GM12878 (cell line): ENCODE results near the gene SHLD1. TPM values are rescaled to one million over a fixed set of nuclear protein-coding genes. Genes with fewer than 3 reads are reported as not detected.

ENCODE experiments used
- ATAC-seq: fragments of 200-7000 bp; cut with Tn5 transposase; 3 replicates; pipeline ENCODE4 v1.9.1; 2020; ENCODE audit warnings: mild to moderate bottlenecking, moderate library complexity
- BruUV-seq: library from RNA; stranded (reverse); fragments of 400-500 nt; replicated peaks from 2 replicates; lab custom pipeline; 2021; lab: Mats Ljungman, UMichigan
- CTCF ChIA-PET: fragments of 300-600 bp; sonication (Branson Sonifier 250); formaldehyde crosslinking; extraction: SDS; loops from one replicate; lab custom pipeline; 2021; ENCODE audit warnings: inconsistent platforms; lab: Yijun Ruan, JAX
- POLR2A ChIA-PET: fragments of 350-600 bp; formaldehyde crosslinking; extraction: SDS; loops from one replicate; lab custom pipeline; 2021; ENCODE audit warnings: inconsistent platforms; lab: Charles Lee
- RAD21 ChIA-PET: fragments of 300-600 bp; sonication (Branson Sonifier 250); formaldehyde crosslinking; loops from one replicate; lab custom pipeline; 2023; ENCODE audit warnings: antibody characterized with exemption; ENCODE audit not compliant: unreplicated experiment; lab: Charles Lee
- SMC1A ChIA-PET: fragments of 300-600 bp; sonication (Branson Sonifier 250); formaldehyde crosslinking; loops from one replicate; lab custom pipeline; 2023; ENCODE audit not compliant: unreplicated experiment, uncharacterized antibody; lab: Charles Lee
- DNase-seq: peaks from one replicate; pipeline ENCODE4 v3.0.0-alpha.2; 2011; ENCODE audit warnings: low read depth, low spot score
- FAIRE-seq: peaks from 3 replicates; lab custom pipeline; 2011; peaks lifted over from hg19 to GRCh38; lab: Jason Lieb, UNC
- H2AFZ ChIP-seq: 2 replicates; pipeline ENCODE4 v1.6.0; 2011; ENCODE audit warnings: low read depth, low read length, control low read depth; ENCODE audit not compliant: control insufficient read depth
- H3K27ac ChIP-seq: 2 replicates; pipeline ENCODE4 v1.5.1; 2011; ENCODE audit warnings: control low read depth; ENCODE audit not compliant: control insufficient read depth, insufficient read depth
- H3K27me3 ChIP-seq, 2 experiments: replicated peaks in 1 of 2; 2 replicates each; pipeline versions ENCODE4 v1.6.0 to v1.6.1; 2011; ENCODE audit warnings: low read length in 1 of 2; ENCODE audit not compliant: control insufficient read depth in 2 of 2, insufficient read depth in 2 of 2
- H3K36me3 ChIP-seq, 2 experiments: 2 replicates each; pipeline ENCODE4 v1.5.1; 2011; ENCODE audit warnings: low read length in 1 of 2; ENCODE audit not compliant: control insufficient read depth in 2 of 2, insufficient read depth in 2 of 2
- H3K4me1 ChIP-seq: 2 replicates; pipeline ENCODE4 v1.6.1; 2011; ENCODE audit warnings: mild to moderate bottlenecking, low read length, moderate library complexity, mixed read lengths; ENCODE audit not compliant: control insufficient read depth, insufficient read depth
- H3K4me2 ChIP-seq: 2 replicates; pipeline ENCODE4 v1.6.0; 2011; ENCODE audit warnings: control low read depth; ENCODE audit not compliant: control insufficient read depth, insufficient read depth
- H3K4me3 ChIP-seq: fragments of 200-600 bp; sonication (generic); 2 replicates; pipeline ENCODE4 v1.5.1; 2016
- H3K79me2 ChIP-seq: 2 replicates; pipeline ENCODE4 v1.6.0; 2011; ENCODE audit warnings: low read length; ENCODE audit not compliant: control insufficient read depth, insufficient read depth
- H3K9ac ChIP-seq: 2 replicates; pipeline ENCODE4 v1.8.0; 2011; ENCODE audit warnings: low read length, control low read depth, mixed read lengths; ENCODE audit not compliant: control insufficient read depth, insufficient read depth
- H3K9me3 ChIP-seq: replicated peaks from 3 replicates; pipeline ENCODE4 v1.5.1; 2011; ENCODE audit warnings: mild to moderate bottlenecking, low read length; ENCODE audit not compliant: control insufficient read depth, insufficient read depth
- H4K20me1 ChIP-seq: 2 replicates; pipeline ENCODE4 v1.6.0; 2011; ENCODE audit not compliant: control insufficient read depth, insufficient read depth
- CBFB ChIP-seq: IDR thresholded peaks from 2 replicates; pipeline ENCODE4 v1.6.1; 2016; ENCODE audit warnings: antibody characterized with exemption, low read depth
- ETV6 ChIP-seq, 2 experiments: fragments of 450-650 bp in 1 of 2; IDR thresholded peaks in 1 of 2; conservative IDR thresholded peaks in 1 of 2; 2 replicates each; pipeline ENCODE4 v1.6.1; 2014; ENCODE audit warnings: antibody characterized with exemption in 1 of 2, borderline replicate concordance in 1 of 2, low read depth in 1 of 2, mild to moderate bottlenecking in 1 of 2, moderate library complexity in 1 of 2
- GATAD2B ChIP-seq: fragments of 450-650 bp; conservative IDR thresholded peaks from 2 replicates; pipeline ENCODE4 v1.6.1; 2017; ENCODE audit warnings: low read depth, mild to moderate bottlenecking, moderate library complexity
- IRF4 ChIP-seq: IDR thresholded peaks from 2 replicates; pipeline ENCODE4 v1.6.1; 2011; ENCODE audit warnings: low read depth, low read length
- KLF5 ChIP-seq: fragments of 450-650 bp; IDR thresholded peaks from 2 replicates; pipeline ENCODE4 v1.6.1; 2014; ENCODE audit warnings: mild to moderate bottlenecking; ENCODE audit not compliant: partially characterized antibody
- PAX8 ChIP-seq: fragments of 450-650 bp; IDR thresholded peaks from 2 replicates; pipeline ENCODE4 v1.6.1; 2017; ENCODE audit warnings: mild to moderate bottlenecking, moderate library complexity
- RAD21 ChIP-seq: IDR thresholded peaks from 2 replicates; pipeline ENCODE4 v1.6.1; 2011; ENCODE audit warnings: mild to moderate bottlenecking, low read depth, low read length, moderate library complexity; ENCODE audit not compliant: insufficient read depth
- SMAD1 ChIP-seq: fragments of 450-650 bp; IDR thresholded peaks from 2 replicates; pipeline ENCODE4 v1.6.1; 2018; ENCODE audit warnings: mild to moderate bottlenecking, low read depth; ENCODE audit not compliant: partially characterized antibody
- SRF ChIP-seq, 2 experiments: IDR thresholded peaks; 2 replicates each; pipeline ENCODE4 v1.6.1; 2011; ENCODE audit warnings: low read depth in 2 of 2, low read length in 2 of 2, mild to moderate bottlenecking in 1 of 2, moderate library complexity in 1 of 2
- USF1 ChIP-seq: IDR thresholded peaks from 2 replicates; pipeline ENCODE4 v1.6.1; 2011; ENCODE audit warnings: borderline replicate concordance, low read depth, mild to moderate bottlenecking, moderate library complexity, mixed read lengths, low read length; ENCODE audit not compliant: insufficient read depth; ENCODE audit errors: extremely low read length
- WGBS: methylation state at CpG from one replicate; pipeline ENCODE4 v1.1.6; 2016; ENCODE audit warnings: low lambda C conversion rate; ENCODE audit not compliant: insufficient replicate concordance, insufficient coverage; ENCODE audit errors: missing lambda C conversion rate; 5-methylcytosine and 5-hydroxymethylcytosine counted together
- in situ Hi-C: fragments of 300-500 bp; cut with MboI; formaldehyde crosslinking; loops from 9 replicates; pipeline ENCODE4 v1.14.3; 2018; ENCODE audit warnings: mixed read lengths
- intact Hi-C: fragments of 100-400 bp; cut with micrococcal nuclease; formaldehyde crosslinking; loops from one replicate; pipeline ENCODE4 v1.14.2; 2022; ENCODE audit not compliant: unreplicated experiment
- polyA plus RNA-seq, 11 experiments: library from polyadenylated mRNA; depleted of rRNA in 4 of 11; unstranded in 6 of 11; stranded (reverse) in 5 of 11; fragments of >200 nt; fragmentation: Nextera tagmentation in 4 of 11; fragmentation: Illumina TruSeq in 1 of 11; extraction: Ambion mirVana in 4 of 11; extraction: Trizol in 1 of 11; gene quantifications; 1 replicate in 1 of 11; 2 replicates in 10 of 11; pipeline versions ENCODE4 v1.2.1 to v1.2.3, GENCODE V29; 2011 to 2016; ENCODE audit warnings: inconsistent platforms in 2 of 11, missing spikeins in 2 of 11, low read depth in 1 of 11
- total RNA-seq, 4 experiments: library from RNA; depleted of rRNA in 3 of 4; stranded (reverse); fragments of >200 nt in 3 of 4; fragmentation: Illumina TruSeq in 1 of 4; extraction: Trizol in 1 of 4; gene quantifications; 2 replicates each; pipeline versions ENCODE4 v1.2.1 to v1.2.3, GENCODE V29; 2013 to 2021
- TF ChIP-seq, protein P1 (sequence below): fragments of 450-650 bp; IDR thresholded peaks from 2 replicates; pipeline ENCODE4 v1.6.1; 2018; ENCODE audit warnings: mild to moderate bottlenecking, low read depth, moderate library complexity; ENCODE audit not compliant: partially characterized antibody

Gene SHLD1
- total and polyA plus RNA-seq, 10 of the 15 experiments (the other 5 are each of a cell fraction or from before 2014, with no cell fraction given) = 10.8 to 70.9 (median 25.4) TPM

- Histone ChIP-seq H3K79me2 (peaks cover 11% of the 10 kb centered on the region), H3K4me2 (no peak overlapping the region), H3K4me3 (no peak overlapping the region), H3K9me3 (no peaks in the 10 kb centered on the region), H4K20me1 (no peaks in the 10 kb centered on the region), H3K27ac (no peak overlapping the region), H3K36me3 (no peaks in the 10 kb centered on the region), H2AFZ (no peak overlapping the region), H3K9ac (no peak overlapping the region), H3K27me3 (no peaks in the 10 kb centered on the region), H3K4me1 (peaks cover 3% of the 10 kb centered on the region; the same call in 1 of the 2 replicates)
- ATAC-seq (no peak), FAIRE-seq (no peak), DNase-seq (no peak)
- POLR2A ChIA-PET = no interaction called here
- BruUV-seq = no TSS peak
- TF ChIP-seq SMAD1 (no peak), IRF4 (no peak), GATAD2B (no peak), PAX8 (no peak), CBFB (no peak), USF1 (no peak), ETV6 (conservative IDR thresholded peaks at IDR 0.05 in 1 of 2, IDR thresholded peaks at IDR 0.05 in 1 of 2; ENCODE audit: borderline replicate concordance in 1 of 2, low read depth in 1 of 2) (no peak), SRF (IDR thresholded peaks at IDR 0.05; ENCODE audit: low read depth in 2 of 2, low read length in 2 of 2) (no peak), KLF5 (no peak), RAD21 (no peak)
- TF ChIP-seq, protein P1, sequence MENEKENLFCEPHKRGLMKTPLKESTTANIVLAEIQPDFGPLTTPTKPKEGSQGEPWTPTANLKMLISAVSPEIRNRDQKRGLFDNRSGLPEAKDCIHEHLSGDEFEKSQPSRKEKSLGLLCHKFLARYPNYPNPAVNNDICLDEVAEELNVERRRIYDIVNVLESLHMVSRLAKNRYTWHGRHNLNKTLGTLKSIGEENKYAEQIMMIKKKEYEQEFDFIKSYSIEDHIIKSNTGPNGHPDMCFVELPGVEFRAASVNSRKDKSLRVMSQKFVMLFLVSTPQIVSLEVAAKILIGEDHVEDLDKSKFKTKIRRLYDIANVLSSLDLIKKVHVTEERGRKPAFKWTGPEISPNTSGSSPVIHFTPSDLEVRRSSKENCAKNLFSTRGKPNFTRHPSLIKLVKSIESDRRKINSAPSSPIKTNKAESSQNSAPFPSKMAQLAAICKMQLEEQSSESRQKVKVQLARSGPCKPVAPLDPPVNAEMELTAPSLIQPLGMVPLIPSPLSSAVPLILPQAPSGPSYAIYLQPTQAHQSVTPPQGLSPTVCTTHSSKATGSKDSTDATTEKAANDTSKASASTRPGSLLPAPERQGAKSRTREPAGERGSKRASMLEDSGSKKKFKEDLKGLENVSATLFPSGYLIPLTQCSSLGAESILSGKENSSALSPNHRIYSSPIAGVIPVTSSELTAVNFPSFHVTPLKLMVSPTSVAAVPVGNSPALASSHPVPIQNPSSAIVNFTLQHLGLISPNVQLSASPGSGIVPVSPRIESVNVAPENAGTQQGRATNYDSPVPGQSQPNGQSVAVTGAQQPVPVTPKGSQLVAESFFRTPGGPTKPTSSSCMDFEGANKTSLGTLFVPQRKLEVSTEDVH = no peak
- RAD21 ChIA-PET = interaction anchor here (0.6 to 1.6 kb wide), 3 partner anchors 9 to 108 kb away, joined by 3 to 4 read pairs (median 4); no protein-coding TSS in a partner anchor
- CTCF ChIA-PET = no interaction called here
- in situ Hi-C loops (no loop called here), intact Hi-C loops (no loop called here)
- SMC1A ChIA-PET = interaction anchor here (0.7 to 1.7 kb wide), 4 partner anchors 17 to 107 kb away, joined by 4 to 8 read pairs (median 4); no protein-coding TSS in a partner anchor
- 96% methylated on average over 7 of the region's 7 CpGs for WGBS
Measured at GRCh38 chr20:5753814-5754213, 3.6 kb downstream of the SHLD1 start.
